Smooth muscle cell (in vitro differentiated cells): ENCODE measurements around the gene RBCK1. TPM values are rescaled to one million over a fixed set of nuclear protein-coding genes. Genes with fewer than 3 reads are reported as not detected.

ENCODE experiments used
- DNase-seq: peaks from one replicate; lab custom pipeline; 2025; ENCODE audit not compliant: unreplicated experiment; lab: John Stamatoyannopoulos, UW
- H2AFZ ChIP-seq: fragments of 200-600 bp; sonication (generic); 2 replicates; pipeline ENCODE4 v1.6.0; 2016; ENCODE audit warnings: antibody characterized with exemption, low read depth, mild to moderate bottlenecking
- H3F3A ChIP-seq: fragments of 200-600 bp; sonication (generic); 2 replicates; pipeline ENCODE4 v1.6.0; 2017; ENCODE audit warnings: antibody characterized with exemption, low read depth
- H3K27ac ChIP-seq: fragments of 200-600 bp; sonication (generic); 2 replicates; pipeline ENCODE4 v1.5.1; 2016; ENCODE audit warnings: low read depth, mild to moderate bottlenecking
- H3K27me3 ChIP-seq: fragments of 200-600 bp; sonication (generic); 2 replicates; pipeline ENCODE4 v1.6.1; 2016; ENCODE audit warnings: low read depth, mild to moderate bottlenecking
- H3K36me3 ChIP-seq: fragments of 200-600 bp; sonication (generic); 2 replicates; pipeline ENCODE4 v1.5.1; 2016; ENCODE audit warnings: low read depth
- H3K4me1 ChIP-seq: fragments of 200-600 bp; sonication (generic); 2 replicates; pipeline ENCODE4 v1.5.1; 2016; ENCODE audit warnings: low read depth
- H3K4me2 ChIP-seq: fragments of 200-600 bp; sonication (generic); 2 replicates; pipeline ENCODE4 v1.6.0; 2016; ENCODE audit warnings: mild to moderate bottlenecking
- H3K4me3 ChIP-seq: fragments of 200-600 bp; sonication (generic); 2 replicates; pipeline ENCODE4 v1.5.1; 2016; ENCODE audit warnings: mild to moderate bottlenecking
- H3K79me2 ChIP-seq: fragments of 200-600 bp; sonication (generic); 2 replicates; pipeline ENCODE4 v1.6.0; 2016; ENCODE audit warnings: low read depth, mild to moderate bottlenecking
- H3K9ac ChIP-seq: fragments of 200-600 bp; sonication (generic); 2 replicates; pipeline ENCODE4 v1.6.0; 2016; ENCODE audit warnings: low read depth
- H3K9me3 ChIP-seq: fragments of 200-600 bp; sonication (generic); replicated peaks from 2 replicates; pipeline ENCODE4 v1.5.1; 2016; ENCODE audit warnings: low read depth
- H4K20me1 ChIP-seq: fragments of 200-600 bp; sonication (generic); 2 replicates; pipeline ENCODE4 v1.6.0; 2016; ENCODE audit warnings: low read depth
- WGBS: methylation state at CpG from one replicate; pipeline ENCODE4 v1.1.7; 2016; ENCODE audit warnings: low lambda C conversion rate; 5-methylcytosine and 5-hydroxymethylcytosine counted together
- polyA plus RNA-seq: library from polyadenylated mRNA; unstranded; fragments of >200 nt; fragmentation: Nextera tagmentation; extraction: Ambion mirVana; gene quantifications from 2 replicates; pipeline ENCODE4 v1.2.1, GENCODE V29; 2016
- total RNA-seq: library from RNA; depleted of rRNA; stranded (reverse); fragments of >200 nt; gene quantifications from 2 replicates; pipeline ENCODE4 v1.2.3, GENCODE V29; 2014
- TF ChIP-seq, protein P1 (sequence below): fragments of 200-600 bp; sonication (generic); IDR thresholded peaks from 2 replicates; pipeline ENCODE4 v1.5.1; 2017; ENCODE audit warnings: borderline replicate concordance, mild to moderate bottlenecking, antibody characterized with exemption; ENCODE audit not compliant: insufficient read depth, poor library complexity, severe bottlenecking

The RBCK1 gene
- total and polyA plus RNA-seq, 2 experiments from 2014 or later: 43.0 to 53.9 TPM

DNA sequence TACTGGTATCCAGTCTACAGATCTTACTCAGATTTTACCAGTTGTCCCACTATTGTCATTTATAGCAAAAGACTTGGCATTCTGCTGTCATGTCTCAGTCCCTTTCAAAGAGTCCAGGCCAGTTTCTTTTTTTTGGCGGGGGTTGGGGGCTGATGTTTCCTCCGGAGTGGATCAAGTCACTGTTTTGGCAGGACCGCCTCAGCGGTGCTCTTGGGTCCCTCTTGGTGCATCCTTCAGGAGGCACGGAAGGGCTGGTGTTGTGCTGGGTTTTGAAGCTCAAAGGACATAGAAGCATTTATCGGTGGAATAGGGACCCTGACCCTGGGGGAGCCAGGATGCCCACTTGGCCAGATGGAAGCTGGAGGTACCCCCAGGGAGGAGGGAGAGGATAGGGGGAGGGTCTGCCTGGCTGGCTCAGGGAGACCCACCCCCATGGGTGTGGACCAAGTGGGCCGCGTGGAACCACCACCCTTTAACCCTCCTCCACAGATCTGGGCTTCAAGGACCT is 10.8 kb downstream of the RBCK1 start:
- no peak for DNase-seq
- H3K27me3 ChIP-seq: no peaks in the 10 kb centered on the region
- H3K4me3 ChIP-seq: no peak overlapping the region
- no peak overlapping the region for H3K4me2 ChIP-seq
- WGBS: 95% methylated on average over 8 of the region's 8 CpGs
- TF ChIP-seq, protein P1, sequence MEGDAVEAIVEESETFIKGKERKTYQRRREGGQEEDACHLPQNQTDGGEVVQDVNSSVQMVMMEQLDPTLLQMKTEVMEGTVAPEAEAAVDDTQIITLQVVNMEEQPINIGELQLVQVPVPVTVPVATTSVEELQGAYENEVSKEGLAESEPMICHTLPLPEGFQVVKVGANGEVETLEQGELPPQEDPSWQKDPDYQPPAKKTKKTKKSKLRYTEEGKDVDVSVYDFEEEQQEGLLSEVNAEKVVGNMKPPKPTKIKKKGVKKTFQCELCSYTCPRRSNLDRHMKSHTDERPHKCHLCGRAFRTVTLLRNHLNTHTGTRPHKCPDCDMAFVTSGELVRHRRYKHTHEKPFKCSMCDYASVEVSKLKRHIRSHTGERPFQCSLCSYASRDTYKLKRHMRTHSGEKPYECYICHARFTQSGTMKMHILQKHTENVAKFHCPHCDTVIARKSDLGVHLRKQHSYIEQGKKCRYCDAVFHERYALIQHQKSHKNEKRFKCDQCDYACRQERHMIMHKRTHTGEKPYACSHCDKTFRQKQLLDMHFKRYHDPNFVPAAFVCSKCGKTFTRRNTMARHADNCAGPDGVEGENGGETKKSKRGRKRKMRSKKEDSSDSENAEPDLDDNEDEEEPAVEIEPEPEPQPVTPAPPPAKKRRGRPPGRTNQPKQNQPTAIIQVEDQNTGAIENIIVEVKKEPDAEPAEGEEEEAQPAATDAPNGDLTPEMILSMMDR: no peak
- no peak overlapping the region for H3K27ac ChIP-seq
- H2AFZ ChIP-seq: no peak overlapping the region
- peaks cover 12% of the 10 kb centered on the region for H4K20me1 ChIP-seq
- no peaks in the 10 kb centered on the region for H3F3A ChIP-seq
- H3K9ac ChIP-seq: no peak overlapping the region
- peaks cover 11% of the 10 kb centered on the region for H3K79me2 ChIP-seq
- no peaks in the 10 kb centered on the region for H3K9me3 ChIP-seq
- no peaks in the 10 kb centered on the region for H3K36me3 ChIP-seq
- H3K4me1 ChIP-seq: no peaks in the 10 kb centered on the region

DNA sequence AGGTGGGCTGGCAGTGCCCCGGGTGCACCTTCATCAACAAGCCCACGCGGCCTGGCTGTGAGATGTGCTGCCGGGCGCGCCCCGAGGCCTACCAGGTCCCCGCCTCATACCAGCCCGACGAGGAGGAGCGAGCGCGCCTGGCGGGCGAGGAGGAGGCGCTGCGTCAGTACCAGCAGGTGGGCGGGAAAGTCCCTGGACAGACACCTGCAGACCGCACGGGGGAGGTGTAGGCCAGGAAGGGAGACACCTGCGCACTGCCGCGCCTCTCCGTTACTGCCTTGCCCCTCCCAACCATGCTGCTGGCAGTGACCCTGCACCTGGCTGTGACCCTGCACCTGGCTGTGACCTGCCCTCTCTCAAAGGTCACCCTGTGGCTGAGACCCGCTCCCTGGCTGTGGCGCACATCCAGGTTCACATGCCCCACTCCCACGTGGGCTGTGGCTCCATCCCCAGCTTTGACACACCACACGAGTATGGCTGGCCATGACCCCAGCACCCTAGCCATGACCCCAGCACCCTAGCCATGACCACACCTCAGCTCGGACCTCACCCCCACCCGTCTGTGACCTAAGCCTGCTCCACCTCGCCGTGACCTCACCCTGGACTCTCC is 11.6 kb downstream of the RBCK1 start:
- TF ChIP-seq, protein P1: no peak
- no peak overlapping the region for H3K27ac ChIP-seq
- no peak overlapping the region for H3K4me2 ChIP-seq
- no peaks in the 10 kb centered on the region for H3K9me3 ChIP-seq
- no peaks in the 10 kb centered on the region for H3K27me3 ChIP-seq
- no peaks in the 10 kb centered on the region for H3K4me1 ChIP-seq
- no peak overlapping the region for H3K4me3 ChIP-seq
- H3F3A ChIP-seq: no peaks in the 10 kb centered on the region
- H3K9ac ChIP-seq: no peak overlapping the region
- no peak overlapping the region for H2AFZ ChIP-seq
- H4K20me1 ChIP-seq: peaks cover 4% of the 10 kb centered on the region
- no peaks in the 10 kb centered on the region for H3K36me3 ChIP-seq
- WGBS: 97% methylated on average over 32 of the region's 32 CpGs
- DNase-seq: no peak
- H3K79me2 ChIP-seq: peaks cover 4% of the 10 kb centered on the region

DNA sequence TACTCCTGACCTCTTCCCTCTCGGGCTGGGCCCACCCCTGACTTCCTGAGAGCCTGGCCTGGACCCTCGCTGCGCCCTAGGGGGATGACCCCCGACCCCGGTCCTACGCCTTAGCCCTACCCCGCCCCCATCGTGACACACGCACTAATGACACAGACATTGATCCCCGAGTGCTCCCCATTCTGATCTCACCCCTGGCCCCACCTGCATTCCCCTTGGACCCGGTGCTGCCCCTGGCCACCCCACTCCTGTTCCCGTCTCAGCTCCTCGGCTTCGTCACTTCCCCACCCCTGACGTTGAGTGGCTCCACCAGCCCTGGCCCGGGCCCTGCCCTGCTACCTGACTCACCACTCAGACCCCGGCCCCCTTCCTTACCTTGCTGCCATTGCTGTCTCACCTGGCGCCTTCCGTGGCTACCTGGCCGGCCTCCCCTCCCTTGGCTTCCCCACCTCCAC is 12.1 kb downstream of the RBCK1 start:
- Histone ChIP-seq H3K4me1 (no peaks in the 10 kb centered on the region), H3K9me3 (no peaks in the 10 kb centered on the region), H3K4me2 (no peak overlapping the region), H3K79me2 (no peaks in the 10 kb centered on the region), H3K27me3 (no peaks in the 10 kb centered on the region), H3K9ac (no peak overlapping the region), H3K36me3 (no peaks in the 10 kb centered on the region), H2AFZ (no peak overlapping the region), H4K20me1 (peaks cover 3% of the 10 kb centered on the region), H3K4me3 (no peak overlapping the region), H3K27ac (no peak overlapping the region), H3F3A (no peaks in the 10 kb centered on the region)
- WGBS: 100% methylated on average over 12 of the region's 20 CpGs
- no peak for DNase-seq
- TF ChIP-seq, protein P1: no peak
